DND-41 (cell line): Measurements from ENCODE around the gene PHACTR1.
"Not testable (repeated sequence)": the region's sequence is repeated elsewhere in the genome, so short reads cannot be mapped to it uniquely, and the experiment has no call there.

Experiments
- ATAC-seq: fragments of 200-7000 bp; cut with Tn5 transposase; 3 replicates; pipeline ENCODE4 v1.9.1; 2021; ENCODE audit warnings: low read depth; ENCODE audit not compliant: insufficient read depth
- DNase-seq: peaks from one replicate; pipeline ENCODE4 v3.0.0-alpha.2; 2020
- H2AFZ ChIP-seq: 2 replicates; pipeline ENCODE4 v1.6.0; 2012; ENCODE audit warnings: low read depth, low read length
- H3K27ac ChIP-seq: 2 replicates; pipeline ENCODE4 v1.5.1; 2012; ENCODE audit warnings: low read length, inconsistent platforms
- H3K27me3 ChIP-seq: fragments of 200-600 bp; sonication (generic); 2 replicates; pipeline ENCODE4 v1.6.0; 2012; ENCODE audit warnings: low read length, mild to moderate bottlenecking, inconsistent platforms; ENCODE audit not compliant: insufficient read depth, poor library complexity
- H3K36me3 ChIP-seq: 2 replicates; pipeline ENCODE4 v1.5.1; 2012; ENCODE audit warnings: low read length, inconsistent platforms; ENCODE audit not compliant: insufficient read depth
- H3K4me1 ChIP-seq: 2 replicates; pipeline ENCODE4 v1.5.1; 2012; ENCODE audit warnings: mild to moderate bottlenecking, low read length; ENCODE audit not compliant: insufficient read depth
- H3K4me2 ChIP-seq: 2 replicates; pipeline ENCODE4 v1.6.0; 2012; ENCODE audit warnings: mild to moderate bottlenecking, moderate library complexity, low read length, inconsistent platforms; ENCODE audit not compliant: insufficient read depth
- H3K4me3 ChIP-seq, 2 experiments: fragments of 200-600 bp in 1 of 2; shearing (Covaris generic) in 1 of 2; 2 replicates each; pipeline ENCODE4 v1.5.1; 2012 to 2016; ENCODE audit warnings: inconsistent platforms in 2 of 2, low read length in 2 of 2, mild to moderate bottlenecking in 2 of 2, low read depth in 1 of 2, moderate library complexity in 1 of 2
- H3K79me2 ChIP-seq: 2 replicates; pipeline ENCODE4 v1.6.0; 2012; ENCODE audit warnings: low read length, inconsistent platforms; ENCODE audit not compliant: insufficient read depth
- H3K9ac ChIP-seq: 2 replicates; pipeline ENCODE4 v1.6.0; 2012; ENCODE audit warnings: low read depth, mild to moderate bottlenecking, inconsistent platforms, low read length, moderate library complexity
- H3K9me3 ChIP-seq: 2 replicates; pipeline ENCODE4 v1.5.1; 2012; ENCODE audit warnings: low read length, moderate library complexity, mild to moderate bottlenecking, inconsistent platforms; ENCODE audit not compliant: insufficient read depth, severe bottlenecking
- H4K20me1 ChIP-seq: 2 replicates; pipeline ENCODE4 v1.6.0; 2012; ENCODE audit warnings: low read length; ENCODE audit not compliant: insufficient read depth
- EZH2 ChIP-seq: IDR thresholded peaks from 3 replicates; pipeline ENCODE4 v1.6.1; 2012; ENCODE audit warnings: borderline replicate concordance, low read depth, mild to moderate bottlenecking, moderate library complexity, low read length, inconsistent platforms; ENCODE audit not compliant: severe bottlenecking
- TF ChIP-seq, protein P1 (sequence below): IDR thresholded peaks from 2 replicates; pipeline ENCODE4 v1.5.1; 2012; ENCODE audit warnings: borderline replicate concordance, low read length, moderate library complexity, mild to moderate bottlenecking; ENCODE audit not compliant: poor library complexity, severe bottlenecking; ENCODE audit errors: extremely low read depth

PHACTR1 gene

DNA sequence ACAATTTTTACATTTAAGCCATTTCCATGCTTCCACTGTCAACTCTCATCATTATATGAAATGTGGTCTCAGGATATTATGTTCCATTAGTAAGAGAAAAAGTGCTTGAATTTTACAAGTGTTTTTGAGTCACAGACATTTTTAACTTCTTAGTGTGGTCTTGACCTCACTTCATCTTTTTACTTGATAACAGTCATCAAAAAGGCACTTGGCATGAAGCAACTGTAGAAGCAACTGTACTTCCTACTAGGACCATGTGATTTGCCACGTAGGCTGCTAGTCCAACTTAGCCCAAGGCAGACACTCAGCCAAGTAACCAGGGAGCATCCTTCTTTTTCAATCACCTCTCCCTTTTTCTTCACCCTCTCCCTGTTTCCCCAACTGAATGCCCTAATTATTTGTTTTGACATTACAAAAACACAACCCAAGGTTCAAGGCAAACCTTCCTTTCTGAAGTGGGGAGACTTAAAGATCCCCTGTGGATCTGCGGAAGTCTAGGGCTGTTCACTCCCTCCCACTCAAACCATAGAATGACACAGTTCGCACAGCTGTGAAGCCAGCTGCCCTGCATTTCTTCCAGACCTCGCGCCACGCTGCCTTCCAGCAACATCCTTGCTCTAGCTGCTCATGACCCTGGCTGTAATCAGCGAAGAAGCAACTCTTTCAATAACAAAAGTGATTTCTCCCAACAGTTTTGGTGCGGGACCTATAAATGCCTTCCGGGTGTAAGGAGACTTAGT, 45.0 kb downstream of the PHACTR1 start:
- H3K36me3 ChIP-seq: no peaks in the 10 kb centered on the region
- no peaks in the 10 kb centered on the region for H3K27me3 ChIP-seq
- H3K79me2 ChIP-seq: no peaks in the 10 kb centered on the region
- no peaks in the 10 kb centered on the region for H3K9me3 ChIP-seq
- no peak overlapping the region for H3K9ac ChIP-seq
- no peak overlapping the region for H3K27ac ChIP-seq
- no peaks in the 10 kb centered on the region for H3K4me1 ChIP-seq
- no peak overlapping the region for H2AFZ ChIP-seq
- no peak for TF ChIP-seq EZH2
- TF ChIP-seq, protein P1, sequence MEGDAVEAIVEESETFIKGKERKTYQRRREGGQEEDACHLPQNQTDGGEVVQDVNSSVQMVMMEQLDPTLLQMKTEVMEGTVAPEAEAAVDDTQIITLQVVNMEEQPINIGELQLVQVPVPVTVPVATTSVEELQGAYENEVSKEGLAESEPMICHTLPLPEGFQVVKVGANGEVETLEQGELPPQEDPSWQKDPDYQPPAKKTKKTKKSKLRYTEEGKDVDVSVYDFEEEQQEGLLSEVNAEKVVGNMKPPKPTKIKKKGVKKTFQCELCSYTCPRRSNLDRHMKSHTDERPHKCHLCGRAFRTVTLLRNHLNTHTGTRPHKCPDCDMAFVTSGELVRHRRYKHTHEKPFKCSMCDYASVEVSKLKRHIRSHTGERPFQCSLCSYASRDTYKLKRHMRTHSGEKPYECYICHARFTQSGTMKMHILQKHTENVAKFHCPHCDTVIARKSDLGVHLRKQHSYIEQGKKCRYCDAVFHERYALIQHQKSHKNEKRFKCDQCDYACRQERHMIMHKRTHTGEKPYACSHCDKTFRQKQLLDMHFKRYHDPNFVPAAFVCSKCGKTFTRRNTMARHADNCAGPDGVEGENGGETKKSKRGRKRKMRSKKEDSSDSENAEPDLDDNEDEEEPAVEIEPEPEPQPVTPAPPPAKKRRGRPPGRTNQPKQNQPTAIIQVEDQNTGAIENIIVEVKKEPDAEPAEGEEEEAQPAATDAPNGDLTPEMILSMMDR: no peak
- no peaks in the 10 kb centered on the region for H4K20me1 ChIP-seq
- no peak for ATAC-seq
- no peak overlapping the region for H3K4me3 ChIP-seq
- H3K4me2 ChIP-seq: no peak overlapping the region
- no peak for DNase-seq

DNA sequence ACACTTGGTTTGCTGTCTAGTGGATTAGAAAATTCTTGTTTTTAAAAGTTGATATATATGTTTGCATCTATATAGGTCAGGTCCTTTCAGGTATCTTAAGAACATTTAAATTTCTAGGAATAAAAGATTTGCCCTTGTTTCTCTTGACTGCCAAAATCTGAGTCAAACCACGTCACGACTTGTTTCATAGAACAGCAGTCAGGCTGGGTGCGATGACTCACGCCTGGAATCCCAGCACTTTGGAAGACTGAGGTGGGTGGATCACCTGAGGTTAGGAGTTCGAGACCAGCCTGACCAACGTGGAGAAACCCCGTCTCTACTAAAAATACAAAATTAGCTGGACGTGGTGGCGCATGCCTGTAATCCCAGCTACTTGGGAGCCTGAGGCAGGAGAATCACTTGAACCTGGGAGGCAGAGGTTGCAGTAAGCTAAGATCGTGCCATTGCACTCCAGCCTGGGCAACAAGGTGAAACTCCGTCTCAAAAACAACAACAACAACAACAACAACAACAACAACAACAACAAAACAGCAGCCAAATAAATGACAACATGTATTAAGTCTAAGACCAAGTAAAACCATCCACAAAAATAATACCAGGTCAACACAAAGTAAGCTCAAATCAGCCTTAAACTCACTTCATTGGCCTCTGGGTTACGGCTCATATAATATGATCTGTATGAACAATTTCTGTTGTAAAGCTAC, 46.3 kb downstream of the PHACTR1 start:
- not testable (repeated sequence) for DNase-seq, H2AFZ ChIP-seq, H3K9ac ChIP-seq

DNA sequence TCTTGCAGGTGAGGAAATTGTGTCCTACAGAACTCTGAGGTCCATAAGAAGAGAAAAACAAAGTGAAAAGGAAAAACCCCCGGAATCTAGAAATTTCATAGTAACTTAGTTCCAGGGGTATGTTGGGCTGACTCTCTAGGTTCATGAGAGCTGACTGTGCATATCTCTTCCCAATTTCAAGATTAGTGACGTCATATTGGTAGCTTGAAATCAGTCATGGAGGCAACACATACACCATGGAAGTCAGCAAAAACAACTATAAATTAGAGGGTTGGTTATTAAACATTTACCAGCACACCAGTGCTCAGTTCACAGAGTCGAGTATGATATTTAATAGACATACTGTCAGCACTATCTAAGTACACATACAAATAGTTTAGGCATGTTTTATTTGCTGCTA, 49.8 kb downstream of the PHACTR1 start:
- H4K20me1 ChIP-seq: no peaks in the 10 kb centered on the region
- no peaks in the 10 kb centered on the region for H3K4me1 ChIP-seq

More for the DNA sequence above, 46.3 kb downstream of the PHACTR1 start:
- not testable (repeated sequence) for H3K36me3 ChIP-seq, ATAC-seq, H3K79me2 ChIP-seq, H3K27me3 ChIP-seq, H4K20me1 ChIP-seq, H3K27ac ChIP-seq, H3K4me3 ChIP-seq, H3K4me1 ChIP-seq, H3K4me2 ChIP-seq, H3K9me3 ChIP-seq

DNA sequence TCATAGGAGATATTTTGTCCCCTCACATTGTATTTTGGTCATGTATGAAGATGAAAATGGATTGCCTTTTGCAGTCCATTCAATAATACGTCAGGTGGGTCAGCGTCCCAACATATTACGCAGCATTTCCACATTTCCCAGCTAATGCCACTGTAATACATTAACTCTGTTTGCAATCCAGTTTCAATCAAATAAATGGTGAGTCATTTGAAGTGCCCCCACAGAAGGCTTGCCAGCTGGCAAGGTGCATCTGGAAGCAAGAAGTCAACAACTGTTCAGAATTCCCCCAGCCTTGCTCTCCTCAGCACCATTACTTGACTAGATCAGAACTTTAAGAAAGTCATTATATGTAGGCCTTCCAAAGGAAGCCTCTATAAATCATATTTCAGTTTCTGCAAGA, 50.4 kb downstream of the PHACTR1 start:
- Histone ChIP-seq H3K4me3 (no peak overlapping the region), H3K36me3 (no peaks in the 10 kb centered on the region), H3K4me2 (no peak overlapping the region), H2AFZ (no peak overlapping the region), H4K20me1 (no peaks in the 10 kb centered on the region), H3K9ac (no peak overlapping the region), H3K27ac (no peak overlapping the region), H3K27me3 (no peaks in the 10 kb centered on the region), H3K4me1 (no peaks in the 10 kb centered on the region), H3K9me3 (no peaks in the 10 kb centered on the region), H3K79me2 (no peaks in the 10 kb centered on the region)
- TF ChIP-seq, protein P1: no peak
- no peak for TF ChIP-seq EZH2
- no peak for DNase-seq
- ATAC-seq: no peak

More for the DNA sequence above, 49.8 kb downstream of the PHACTR1 start:
- Histone ChIP-seq H3K4me3 (no peak overlapping the region), H3K79me2 (no peaks in the 10 kb centered on the region), H3K27me3 (no peaks in the 10 kb centered on the region), H3K9me3 (no peaks in the 10 kb centered on the region), H2AFZ (no peak overlapping the region), H3K36me3 (no peaks in the 10 kb centered on the region), H3K9ac (no peak overlapping the region), H3K4me2 (no peak overlapping the region), H3K27ac (no peak overlapping the region)
- no peak for TF ChIP-seq EZH2
- TF ChIP-seq, protein P1: no peak
- ATAC-seq: no peak
- DNase-seq: no peak
